ENCODE measurements around the gene CEP128.

CEP128 gene

GRCh38 chr14:80464531-80465149, 476.9 kb downstream of the CEP128 start:
- DNase-seq = no peak

GRCh38 chr14:80456209-80456608, 485.3 kb downstream of the CEP128 start:
- no peak for DNase-seq

GRCh38 chr14:80455031-80455430, 486.5 kb downstream of the CEP128 start:
- no peak for DNase-seq

GRCh38 chr14:80448267-80448666, 493.3 kb downstream of the CEP128 start:
- no peak for DNase-seq

GRCh38 chr14:80447392-80447791, 494.1 kb downstream of the CEP128 start:
- no peak for DNase-seq
